GM19438 (cell line): ENCODE measurements around the gene IGHMBP2.

Experiments used
- ATAC-seq: cut with Tn5 transposase; IDR thresholded peaks from one replicate; pipeline ENCODE4 v1.9.1; 2021; ENCODE audit warnings: low read depth; ENCODE audit not compliant: unreplicated experiment

The IGHMBP2 gene

DNA sequence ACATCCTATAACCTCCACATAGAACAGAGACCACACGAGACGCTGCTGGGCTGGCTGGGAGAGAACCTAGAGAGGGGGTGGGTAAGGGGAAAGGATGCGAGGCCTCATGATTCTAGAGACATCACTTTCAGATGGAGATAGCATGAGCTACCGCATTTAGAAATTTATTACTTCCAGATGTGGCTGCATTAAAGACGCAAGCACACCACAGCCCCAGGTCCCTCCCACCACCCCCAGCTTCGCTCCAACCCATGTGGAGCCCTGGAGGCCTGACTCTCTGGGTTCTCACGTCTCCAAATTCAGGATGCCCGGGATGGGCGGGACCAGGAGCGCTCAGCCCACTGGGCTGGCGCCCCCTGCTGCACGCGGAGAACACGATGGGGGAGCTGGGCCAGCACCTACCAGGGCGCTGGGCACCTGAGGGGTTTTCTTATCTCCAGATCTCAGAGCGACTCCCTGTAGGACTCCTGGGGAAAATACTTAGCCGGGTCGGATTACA, 13.7 kb upstream of the IGHMBP2 start:
- ATAC-seq = no peak

- ATAC-seq = no peak
These were observed 13.0 kb upstream of the IGHMBP2 start for GRCh38 chr11:68890490-68891231.

DNA sequence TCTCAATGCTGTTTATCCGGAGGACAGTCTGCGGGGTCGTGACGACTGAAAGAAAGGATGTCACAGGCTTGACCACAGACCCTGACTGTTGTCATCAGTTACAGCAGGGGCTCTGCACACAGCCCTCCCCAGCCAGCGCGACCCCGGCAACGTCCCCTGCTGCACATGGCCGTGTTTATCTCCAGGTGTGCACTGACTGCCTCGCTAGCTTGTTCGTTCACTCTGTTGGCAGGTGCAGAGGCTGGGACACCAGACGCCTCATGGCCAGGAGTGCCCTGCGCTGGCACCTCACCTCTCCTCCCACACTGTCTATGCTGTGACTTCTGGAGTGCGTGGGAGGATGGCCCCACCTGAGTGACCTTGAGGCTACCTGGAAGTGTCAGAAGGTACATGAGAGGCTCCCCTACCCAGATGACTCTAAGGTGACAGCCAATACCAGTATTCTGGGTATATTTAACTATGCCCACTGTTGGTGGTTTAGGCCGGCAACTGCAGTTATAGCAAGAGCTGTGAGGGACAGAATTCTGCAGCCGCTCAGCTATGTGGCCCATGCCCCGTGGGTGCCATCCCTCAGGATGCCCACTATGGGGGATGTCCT, 12.2 kb upstream of the IGHMBP2 start:
- no peak for ATAC-seq

DNA sequence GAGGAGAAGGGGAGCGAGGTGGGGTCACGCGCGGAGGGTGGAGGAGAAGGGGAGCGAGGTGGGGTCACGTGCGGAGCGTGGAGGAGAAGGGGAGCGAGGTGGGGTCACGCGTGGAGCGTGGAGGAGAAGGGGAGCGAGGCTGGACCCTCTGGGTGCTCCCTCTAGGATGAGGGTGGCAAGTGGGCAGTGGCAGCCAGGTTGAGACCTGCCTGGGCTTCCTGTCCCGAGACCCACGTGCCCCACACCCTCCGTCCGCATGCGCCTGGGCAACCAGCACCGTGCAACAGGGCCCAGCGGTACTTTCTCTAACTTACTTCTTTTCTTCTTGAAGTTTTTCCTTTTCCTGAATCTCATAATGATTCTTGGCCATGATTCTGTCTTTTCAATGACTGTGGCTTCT, 11.1 kb upstream of the IGHMBP2 start:
- no peak for ATAC-seq

- ATAC-seq = no peak
These were observed 10.4 kb upstream of the IGHMBP2 start for GRCh38 chr11:68893282-68893681.

GRCh38 chr11:68896171-68896959, 7.3 kb upstream of the IGHMBP2 start:
- ATAC-seq = no peak

DNA sequence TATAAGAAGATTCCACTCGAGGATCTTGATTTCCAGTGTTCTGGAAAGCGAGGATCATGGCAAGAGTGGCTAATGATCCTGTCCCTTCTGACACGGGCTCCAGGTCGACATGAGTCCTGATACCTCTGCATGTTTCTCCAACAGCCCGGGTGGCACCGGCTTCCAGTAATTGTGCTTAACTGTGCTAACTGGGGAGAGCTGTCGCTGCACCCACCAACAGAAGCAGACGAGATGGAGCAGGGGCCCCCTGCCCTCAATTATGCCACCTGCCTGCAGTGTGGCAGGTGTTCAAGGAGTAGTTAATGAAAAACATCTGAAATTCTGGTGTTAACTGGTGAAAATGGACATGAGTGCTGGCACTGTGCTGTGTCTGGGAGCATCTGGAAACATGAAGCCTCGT, 6.2 kb upstream of the IGHMBP2 start:
- ATAC-seq = no peak

DNA sequence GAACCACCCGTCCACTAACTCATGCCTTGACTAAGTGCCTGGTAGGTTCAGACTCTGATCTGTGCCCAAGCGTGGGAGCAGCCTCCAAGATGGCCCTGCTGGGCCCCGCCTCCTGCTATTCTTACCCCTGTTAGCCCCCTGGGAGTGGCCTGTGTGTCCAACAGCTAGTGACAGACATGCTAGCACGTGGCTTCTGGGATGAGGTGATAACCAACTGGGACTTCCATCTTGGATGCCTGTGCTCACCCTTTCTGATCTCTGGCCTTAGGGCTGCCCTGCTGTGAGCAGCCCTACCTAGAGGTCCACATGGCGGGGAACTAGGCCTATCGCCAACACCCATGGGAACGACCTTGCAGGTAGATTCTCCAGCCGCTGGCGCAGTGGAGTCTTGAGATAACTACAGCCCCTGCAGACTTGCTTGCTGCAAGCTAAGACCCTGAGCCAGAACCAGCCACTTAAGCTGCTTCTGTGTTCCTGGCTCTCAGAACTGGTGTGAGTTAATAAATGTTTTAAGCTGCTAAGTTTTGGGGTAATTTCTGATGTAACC, 2.8 kb upstream of the IGHMBP2 start:
- ATAC-seq = no peak

GRCh38 chr11:68904248-68904847, 657 bp downstream of the IGHMBP2 start:
- ATAC-seq = peak; percentile 18

GRCh38 chr11:68905421-68906360, 2.0 kb downstream of the IGHMBP2 start:
- ATAC-seq = no peak

- ATAC-seq = no peak
These were observed 4.6 kb downstream of the IGHMBP2 start for GRCh38 chr11:68908273-68908672.

DNA sequence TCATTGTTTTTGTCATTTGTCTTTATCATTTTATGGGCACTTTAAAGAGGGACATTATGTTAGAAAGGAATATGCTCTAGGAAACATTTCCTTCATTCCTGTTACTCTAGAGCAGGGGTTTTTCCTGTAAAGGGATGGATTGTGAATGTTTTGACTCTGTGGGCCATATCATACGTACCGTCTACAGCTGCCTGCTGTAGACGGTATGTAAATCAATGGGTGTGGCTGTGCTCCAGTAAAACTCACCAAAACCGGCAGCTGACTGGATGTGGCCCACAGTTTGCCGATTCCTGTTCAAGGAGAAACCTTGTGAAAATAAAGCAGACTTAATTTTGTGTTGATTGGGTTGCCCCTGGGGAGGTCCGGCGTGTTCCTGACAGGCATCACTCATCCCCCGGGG, 7.3 kb downstream of the IGHMBP2 start:
- no peak for ATAC-seq

DNA sequence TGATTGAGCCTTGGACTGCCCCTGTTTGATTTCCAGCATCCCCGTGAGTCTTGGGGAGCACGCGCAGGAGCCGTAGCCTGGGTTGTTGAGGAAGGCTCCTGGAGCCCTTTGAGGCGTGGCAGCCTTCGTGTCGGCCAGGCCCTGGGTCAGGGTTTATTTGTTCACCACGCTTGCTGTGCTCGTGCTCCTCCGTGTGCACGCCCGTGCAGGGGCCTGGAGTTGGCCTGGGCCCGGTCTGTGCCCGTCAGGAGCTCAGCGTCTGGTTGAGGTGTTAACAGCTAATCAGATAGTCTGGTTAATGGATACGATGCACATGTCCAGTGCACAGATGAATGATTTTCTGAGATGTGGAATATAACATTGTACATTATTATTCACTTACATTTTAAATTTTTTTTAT, 8.0 kb downstream of the IGHMBP2 start:
- ATAC-seq = no peak

DNA sequence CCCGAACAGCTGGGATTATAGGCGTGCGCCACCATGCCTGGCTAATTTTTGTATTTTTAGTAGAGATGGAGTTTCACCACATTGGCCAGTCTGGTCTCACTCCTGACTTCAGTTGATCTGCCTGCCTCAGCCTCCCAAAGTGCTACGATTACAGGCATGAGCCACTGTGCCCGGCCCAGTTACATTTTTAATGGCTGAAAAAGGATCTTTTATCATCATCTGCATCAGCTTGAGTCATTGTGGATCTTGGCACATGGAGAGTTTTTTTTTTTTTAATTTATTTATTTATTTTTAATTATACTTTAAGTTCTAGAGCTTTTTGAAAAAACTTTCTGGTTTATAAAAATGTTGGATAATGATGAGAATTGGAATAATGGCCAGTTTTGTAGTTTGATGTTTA, 8.6 kb downstream of the IGHMBP2 start:
- ATAC-seq = no peak

- ATAC-seq = no peak
These were observed 9.5 kb downstream of the IGHMBP2 start for GRCh38 chr11:68913188-68913587.

DNA sequence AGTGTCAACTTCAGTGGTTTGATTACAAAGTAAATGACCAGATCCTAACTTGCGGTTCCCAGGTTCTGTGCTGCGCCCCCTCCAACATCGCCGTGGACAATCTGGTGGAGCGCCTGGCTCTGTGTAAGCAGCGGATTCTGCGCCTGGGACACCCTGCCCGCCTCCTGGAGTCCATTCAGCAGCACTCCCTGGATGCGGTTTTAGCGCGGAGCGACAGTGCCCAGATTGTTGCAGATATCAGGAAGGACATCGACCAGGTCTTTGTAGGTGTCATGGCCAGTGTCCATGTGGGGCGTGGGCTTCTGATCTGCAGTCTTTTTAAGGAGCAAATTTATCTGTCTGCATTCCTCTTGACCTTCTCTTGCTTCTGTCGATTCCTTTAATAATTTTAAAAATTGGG, 11.1 kb downstream of the IGHMBP2 start:
- no peak for ATAC-seq

GRCh38 chr11:68916439-68916838, 12.7 kb downstream of the IGHMBP2 start:
- no peak for ATAC-seq

GRCh38 chr11:68923614-68924013, 19.9 kb downstream of the IGHMBP2 start:
- ATAC-seq = no peak

DNA sequence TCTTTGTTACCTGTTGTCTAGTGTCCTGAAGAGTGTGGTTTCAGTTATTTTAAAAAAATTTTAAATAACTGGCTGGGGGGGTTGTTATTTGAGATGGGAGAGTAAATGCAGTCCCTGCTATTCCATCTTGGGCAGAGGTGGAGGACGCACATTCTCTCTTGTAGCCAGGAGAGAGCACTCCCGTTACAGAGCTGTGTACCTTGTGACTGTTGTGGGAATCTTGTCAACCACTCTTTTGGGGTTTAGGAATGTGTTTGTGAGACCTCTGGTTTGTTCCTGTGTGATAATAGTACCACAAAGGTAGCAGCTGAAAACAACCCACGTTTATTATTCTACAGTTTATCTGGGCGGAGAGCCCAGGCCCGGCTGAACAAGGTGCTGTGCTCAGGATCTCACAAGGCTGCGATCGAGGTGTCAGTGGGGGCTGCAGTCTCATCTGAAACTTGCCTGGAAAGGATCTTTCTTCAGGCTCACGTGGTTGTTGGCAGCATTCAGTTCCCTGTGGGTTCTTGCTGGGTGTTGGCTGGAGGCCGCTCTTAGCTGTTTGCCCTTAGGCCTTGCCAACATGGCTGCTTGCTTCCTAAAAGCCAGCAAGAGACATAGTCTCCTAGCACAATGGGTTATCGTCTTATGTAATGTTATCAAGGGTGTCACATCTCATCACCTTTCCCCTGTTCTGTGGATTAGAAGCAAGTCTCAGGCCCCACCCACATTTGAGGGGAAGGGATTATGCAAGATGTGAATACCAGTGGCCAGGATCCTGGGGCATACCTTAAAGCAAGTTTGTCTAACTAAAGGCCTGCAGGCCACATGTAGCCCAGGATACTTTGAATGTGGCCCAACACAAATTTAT, 20.6 kb downstream of the IGHMBP2 start:
- ATAC-seq = no peak
